ENCODE results near the gene TXNRD2.

Gene TXNRD2

GRCh38 chr22:19941365-19942082 is at the start of gene TXNRD2, which contains the start of gene COMT:
TSS of gene TXNRD2 (minus strand) at chr22:19941818. CDS start at chr22:19941803, 15 bp downstream.
TSS of gene COMT (plus strand) at chr22:19941772. CDS start at chr22:19962527, 20,755 bp downstream.
- DNase-seq (ENCODE audit: low read depth in 2 of 2) = peak; percentile 67

DNA sequence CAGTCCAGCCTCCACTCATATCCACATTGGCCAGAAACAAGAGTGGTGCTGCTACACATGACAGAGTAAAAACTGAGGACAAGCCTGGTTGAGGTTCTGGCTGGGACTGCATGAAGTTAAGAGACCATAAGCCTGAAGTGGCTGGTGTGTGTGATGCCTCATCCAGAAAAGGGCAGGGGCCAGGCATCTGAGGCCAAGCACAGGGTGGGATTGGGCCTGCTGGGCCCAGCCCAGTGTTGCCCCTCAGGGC is 49.7 kb upstream of the TXNRD2 start:
- no peak for DNase-seq (ENCODE audit: low read depth in 2 of 2)

DNA sequence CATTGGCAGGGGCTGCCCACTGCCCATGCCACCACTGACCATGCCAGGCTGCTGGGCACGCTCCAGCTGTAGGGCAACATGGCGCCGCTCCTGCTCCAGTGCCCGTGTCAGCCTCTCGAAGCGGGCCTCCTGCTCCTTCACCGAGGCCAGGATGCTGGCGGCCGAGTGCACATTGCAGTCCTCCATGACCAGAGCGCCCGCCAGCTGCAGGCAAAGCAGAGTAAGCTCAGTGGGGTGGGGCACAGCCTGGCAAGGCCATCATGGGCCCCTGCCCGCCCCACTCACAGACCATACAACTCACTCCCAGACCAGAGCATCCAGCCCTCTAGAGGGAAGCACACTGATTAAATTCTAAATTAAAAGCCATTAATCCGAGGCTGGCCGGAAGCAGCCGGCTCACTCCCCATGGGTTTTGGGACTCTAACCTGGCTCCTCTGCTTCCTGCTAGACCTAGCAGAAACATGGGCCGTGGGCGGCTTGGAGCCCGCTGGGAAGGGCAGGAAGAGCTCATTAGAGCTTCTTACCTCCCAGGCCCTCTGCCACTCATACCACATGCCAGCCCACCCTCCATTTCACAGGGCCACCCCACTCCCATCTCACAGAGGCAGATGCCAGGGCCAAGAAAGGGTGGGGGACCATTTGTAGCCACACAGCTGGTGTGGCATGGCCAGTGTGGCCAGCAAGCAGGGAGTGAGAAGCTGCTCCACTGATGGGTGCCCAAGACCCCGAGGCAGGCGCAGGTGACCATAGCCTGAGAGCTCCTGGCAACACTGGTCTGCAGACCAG is 49.2 kb upstream of the TXNRD2 start:
- no peak for DNase-seq (ENCODE audit: low read depth in 2 of 2)

- no peak for DNase-seq (ENCODE audit: low read depth in 2 of 2)
These were observed 48.6 kb upstream of the TXNRD2 start for GRCh38 chr22:19990188-19990587.

DNA sequence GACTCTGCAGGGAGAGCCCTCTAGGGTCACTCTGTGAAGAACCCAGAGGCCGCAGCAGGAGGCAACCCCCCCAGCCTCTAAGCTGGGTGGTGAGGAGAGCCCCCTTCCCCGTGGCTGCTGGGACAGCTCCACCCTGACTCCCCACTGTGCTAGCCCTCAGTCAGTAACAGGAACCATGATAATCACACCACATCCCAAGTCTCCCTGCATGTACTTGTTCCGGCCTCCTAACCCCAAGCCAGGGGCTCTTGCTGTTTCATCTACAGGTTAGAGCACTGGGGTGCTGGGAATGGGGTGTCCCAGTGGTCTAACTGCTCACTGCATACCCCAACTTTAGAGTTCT is 48.1 kb upstream of the TXNRD2 start:
- no peak for DNase-seq (ENCODE audit: low read depth in 2 of 2)

DNA sequence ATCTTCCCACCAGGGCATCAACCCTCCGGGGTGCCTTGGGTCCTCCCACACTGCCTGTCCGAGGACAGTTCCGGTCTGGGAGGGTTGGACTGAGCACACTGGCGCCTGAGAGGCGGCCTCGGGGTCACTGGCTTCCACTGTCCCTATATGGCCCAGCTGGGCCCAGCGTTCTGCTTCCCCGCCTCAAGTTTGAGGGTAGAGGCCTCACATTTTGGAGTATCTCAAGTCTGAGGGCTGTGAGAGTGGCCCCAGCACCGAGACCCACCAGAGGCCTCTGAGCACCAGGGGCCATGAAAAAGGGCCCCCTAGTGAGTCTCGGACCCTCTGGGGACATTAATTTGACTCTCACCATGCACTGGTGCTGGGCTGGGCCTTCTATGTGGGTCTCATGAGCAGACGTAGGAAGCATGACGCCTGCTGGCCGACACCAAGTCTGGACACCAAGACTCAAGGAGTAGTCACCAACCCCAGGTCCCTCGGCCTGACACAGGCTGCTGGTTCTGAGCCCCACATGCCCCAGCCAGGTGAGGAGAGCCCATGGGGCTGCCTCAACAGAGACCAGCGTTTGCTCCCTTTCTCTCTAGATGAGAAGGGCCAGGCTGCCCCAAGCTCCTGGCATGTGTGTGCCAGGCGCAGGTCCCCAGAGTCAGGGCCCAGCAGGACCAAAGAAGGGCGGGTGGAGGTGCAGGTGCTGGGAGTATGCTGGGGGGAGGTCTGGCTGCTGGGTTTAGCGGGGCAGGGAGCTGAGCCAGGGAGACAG is 47.5 kb upstream of the TXNRD2 start:
- DNase-seq (ENCODE audit: low read depth in 2 of 2) = no peak

DNA sequence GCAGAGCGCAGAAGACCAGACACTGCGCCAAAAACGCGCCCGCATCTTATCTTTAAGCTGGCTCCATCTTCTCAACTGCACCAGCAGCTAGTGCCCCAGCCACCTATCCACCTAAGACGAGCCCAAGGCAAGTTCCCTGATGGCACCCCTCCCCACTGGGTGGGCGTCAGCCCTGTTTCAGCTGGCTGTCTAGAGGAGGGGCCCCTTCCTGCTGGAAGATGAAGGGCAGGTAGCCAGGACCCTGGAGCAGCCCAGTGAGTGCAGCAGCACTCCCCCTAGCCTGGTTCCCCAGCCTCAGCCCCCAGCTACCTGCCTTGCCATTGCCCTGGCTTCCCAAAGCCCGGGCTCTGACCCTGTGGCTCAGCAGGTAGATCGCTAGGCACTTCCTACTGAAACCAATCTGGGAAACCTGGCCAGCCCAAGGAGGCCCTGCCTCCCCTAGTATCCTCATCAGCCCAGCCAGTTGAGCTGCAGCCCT is 46.8 kb upstream of the TXNRD2 start:
- no peak for DNase-seq (ENCODE audit: low read depth in 2 of 2)

DNA sequence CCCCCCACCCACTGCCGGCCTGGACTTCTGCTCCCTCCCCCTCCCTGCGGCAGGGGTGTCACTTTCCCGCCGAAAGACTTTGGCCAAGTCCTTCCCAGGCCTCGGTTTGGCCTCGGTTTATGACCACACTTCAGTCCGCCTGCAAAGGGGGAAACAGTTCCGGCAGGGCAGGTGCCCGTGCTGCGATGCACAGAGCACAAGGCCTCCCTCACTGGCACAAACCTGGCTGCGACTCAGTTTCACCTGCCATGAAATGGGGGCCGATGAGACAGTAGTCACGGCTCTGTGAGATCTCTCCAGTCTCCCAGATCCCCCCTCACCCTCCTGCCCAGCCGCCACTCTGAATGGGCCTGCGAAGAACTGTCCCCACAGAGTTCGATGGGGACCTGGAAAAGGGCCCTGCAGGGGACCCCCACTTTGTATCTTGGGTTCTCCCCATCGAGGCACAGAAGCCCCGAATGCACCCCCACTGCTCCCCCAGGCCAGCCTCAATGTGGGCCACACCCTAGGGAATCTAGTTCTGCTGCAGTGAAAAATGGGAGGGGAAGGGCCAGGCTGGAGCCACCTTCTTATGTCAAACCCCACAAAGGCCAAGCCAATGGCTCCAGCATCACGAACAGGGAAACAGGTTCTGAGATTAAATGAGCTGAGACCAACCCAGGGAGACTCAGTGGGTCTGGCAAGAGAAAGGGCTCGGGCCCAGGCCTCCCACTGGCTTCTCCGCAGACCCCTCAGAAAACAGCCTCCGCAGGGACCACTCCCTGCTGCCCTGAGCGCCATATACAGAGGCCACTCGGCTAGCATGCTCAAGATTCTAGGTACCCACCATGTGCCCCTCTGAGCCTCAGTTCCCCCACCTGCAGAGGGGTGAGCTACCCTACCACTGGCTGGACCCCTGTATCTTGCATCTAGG is 46.0 kb upstream of the TXNRD2 start:
- DNase-seq (ENCODE audit: low read depth in 2 of 2) = no peak

DNA sequence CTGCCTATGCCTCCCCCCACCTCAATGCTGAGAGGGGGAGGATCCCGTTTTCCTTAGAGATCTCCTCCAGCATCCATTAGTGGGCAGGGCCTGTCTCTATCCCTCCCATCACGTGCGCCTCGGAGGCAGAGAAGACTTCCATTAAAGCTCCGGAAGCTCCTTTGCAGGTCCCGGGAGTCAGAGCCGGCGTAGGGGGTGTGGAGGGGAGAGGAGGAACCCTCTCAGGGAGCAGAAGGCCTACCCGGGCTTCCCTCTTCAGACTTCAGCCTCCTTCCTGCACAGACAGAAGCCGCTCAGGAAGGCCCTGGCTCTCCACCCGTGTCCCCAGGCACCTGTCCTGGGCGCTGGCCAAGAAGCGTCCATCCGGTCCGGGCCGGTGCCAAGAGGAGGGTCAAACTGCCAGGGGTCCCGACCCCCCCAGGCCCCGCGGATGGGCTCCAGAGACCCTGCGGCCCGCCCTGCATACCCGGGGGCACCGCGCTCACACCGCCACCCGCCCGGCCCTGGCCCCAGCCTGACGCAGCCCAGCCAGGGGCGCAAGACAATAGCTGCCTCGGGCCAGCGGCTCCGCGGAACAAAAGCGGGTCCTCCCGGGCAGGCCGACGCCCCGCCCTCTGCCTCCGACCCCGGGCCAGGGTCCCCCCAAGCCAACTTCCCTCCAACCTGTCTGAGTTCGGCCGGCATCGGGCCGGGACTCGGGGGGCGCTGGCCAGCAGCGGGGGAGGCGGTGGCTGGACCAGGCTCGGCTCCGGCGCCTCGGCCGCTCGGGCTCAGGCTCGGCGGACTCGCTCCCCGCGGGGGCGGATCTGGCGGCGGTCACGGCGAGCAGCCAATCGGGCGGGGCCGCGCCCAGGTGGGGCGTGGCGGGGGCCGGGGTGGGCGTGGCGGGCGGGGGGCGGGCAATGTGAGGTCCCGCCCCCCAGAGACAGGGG is 45.1 kb upstream of the TXNRD2 start:
- DNase-seq (ENCODE audit: low read depth in 2 of 2) = peak; percentile 55 to 63

GRCh38 chr22:19986011-19986409 is 44.4 kb upstream of the TXNRD2 start:
- no peak for DNase-seq (ENCODE audit: low read depth in 2 of 2)

- DNase-seq (ENCODE audit: low read depth in 2 of 2) = no peak
These were observed 43.5 kb upstream of the TXNRD2 start for GRCh38 chr22:19984851-19985811.

DNA sequence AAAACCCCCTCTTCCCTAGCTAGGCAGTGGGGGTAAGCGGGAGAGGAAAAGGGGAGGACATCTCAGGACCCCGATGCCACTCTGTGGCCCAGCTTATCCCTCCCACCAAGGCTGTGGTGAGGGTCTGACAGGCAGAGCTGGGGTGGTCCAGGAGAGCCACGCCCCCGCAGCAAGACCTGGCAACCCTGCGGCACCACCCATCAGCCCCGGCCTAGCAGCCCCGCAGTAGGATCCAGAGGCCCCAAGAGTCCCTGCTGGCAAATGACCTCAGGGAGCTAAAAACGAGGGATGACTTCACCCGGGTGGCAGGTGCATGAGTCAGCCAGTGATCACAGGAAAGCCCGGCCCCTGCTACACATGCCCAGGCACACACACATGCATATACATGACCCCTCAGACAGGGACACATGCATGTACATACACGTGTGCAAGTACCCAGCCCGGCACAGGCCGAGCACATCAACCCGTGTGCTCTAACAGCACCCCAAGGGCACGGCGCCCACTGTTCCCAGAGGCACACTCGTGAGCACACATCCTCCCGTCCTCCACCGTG is 42.7 kb upstream of the TXNRD2 start:
- DNase-seq (ENCODE audit: low read depth in 2 of 2) = no peak

DNA sequence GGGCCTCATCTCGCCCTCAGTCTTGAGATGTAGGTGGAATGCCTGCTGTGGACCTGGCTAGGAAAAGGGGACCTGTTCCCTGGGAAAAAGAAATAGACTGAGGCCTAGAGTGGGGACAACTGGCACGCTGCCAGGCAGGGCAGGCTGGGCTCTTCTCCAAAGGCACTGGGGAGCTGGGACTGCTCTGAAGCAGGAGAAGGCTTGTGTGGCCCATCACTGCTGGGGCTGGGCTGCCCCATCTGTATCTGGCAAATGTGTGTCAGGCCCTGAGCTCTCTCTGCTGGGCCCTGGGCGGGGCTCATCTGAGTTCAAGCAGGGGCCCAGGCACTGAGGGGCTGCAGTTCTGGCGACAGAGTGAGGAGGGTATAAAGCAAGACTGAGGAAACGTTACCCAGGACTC is 42.1 kb upstream of the TXNRD2 start:
- DNase-seq (ENCODE audit: low read depth in 2 of 2) = no peak

DNA sequence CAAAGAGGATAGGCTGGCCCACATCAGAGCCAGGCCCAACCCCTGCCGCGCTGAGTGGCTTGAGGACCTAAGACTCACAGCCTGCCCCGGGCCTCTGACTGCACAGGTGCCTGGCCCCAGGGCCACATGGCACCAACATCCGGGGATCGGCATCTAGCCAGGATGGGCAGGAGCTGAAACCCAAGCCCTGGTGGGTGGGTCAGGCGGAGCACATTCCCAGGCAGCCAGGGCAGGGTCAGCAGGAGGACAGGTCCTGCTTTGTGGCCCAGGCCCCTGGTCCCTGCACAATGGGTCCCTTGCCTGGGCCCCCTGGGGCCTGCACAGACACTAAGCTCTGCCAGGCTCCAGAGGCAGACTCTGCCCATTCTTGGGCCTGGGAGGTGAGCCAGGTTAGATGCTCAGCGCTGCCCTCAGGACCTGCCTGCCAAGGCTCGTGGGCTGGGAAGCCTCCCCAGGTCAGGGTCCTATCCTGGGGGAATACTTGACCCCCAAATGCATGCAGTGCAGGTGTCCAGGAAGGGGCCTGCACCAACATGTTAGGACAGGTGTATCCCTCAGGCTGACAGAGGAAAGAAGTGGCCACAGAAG is 41.5 kb upstream of the TXNRD2 start:
- no peak for DNase-seq (ENCODE audit: low read depth in 2 of 2)

DNA sequence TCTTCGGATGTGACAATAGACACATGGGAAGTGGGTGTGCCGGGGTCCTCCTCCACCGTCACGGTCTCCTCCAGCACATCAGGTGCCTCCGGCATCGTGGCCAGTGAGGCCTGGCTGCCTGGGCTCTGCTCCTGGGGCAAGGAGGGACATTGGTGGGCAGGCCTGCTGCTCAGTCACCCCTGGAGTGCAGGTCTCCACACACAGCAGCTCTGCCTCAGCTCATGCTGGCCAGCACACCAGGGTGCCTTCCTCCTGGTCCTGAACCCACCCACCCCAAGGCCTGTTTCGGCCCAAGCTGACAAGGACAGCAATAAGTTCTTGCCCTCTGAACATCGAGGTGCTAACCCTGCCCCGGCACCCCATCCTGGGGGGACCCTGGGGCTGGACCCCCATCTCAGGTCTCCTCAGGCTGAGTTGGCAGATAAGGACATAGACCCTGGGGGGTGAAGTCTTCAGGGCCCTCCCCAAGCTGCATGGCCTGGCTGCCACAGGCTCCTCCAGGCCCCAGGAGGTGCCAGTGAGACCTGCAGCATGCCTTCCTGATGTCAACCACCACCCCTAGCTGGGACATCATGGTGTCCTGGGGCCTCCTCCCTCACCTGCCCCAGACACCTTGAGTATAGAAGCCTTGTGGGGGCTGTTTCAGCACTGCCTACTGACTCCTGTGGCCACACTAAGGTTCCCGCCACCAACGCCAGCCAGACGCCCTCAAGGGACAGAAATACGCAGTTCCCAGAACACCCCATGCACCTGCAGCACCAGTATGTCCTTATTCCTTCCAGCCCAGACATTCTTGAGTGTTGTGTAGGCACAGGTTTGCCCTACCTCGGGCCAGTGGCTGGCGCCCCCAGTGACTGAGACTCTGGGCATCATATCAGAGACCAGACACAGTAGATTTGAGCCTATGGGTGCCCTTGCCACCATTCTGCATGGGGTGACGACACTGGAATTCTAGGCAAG is 40.6 kb upstream of the TXNRD2 start:
- DNase-seq (ENCODE audit: low read depth in 2 of 2) = no peak

DNA sequence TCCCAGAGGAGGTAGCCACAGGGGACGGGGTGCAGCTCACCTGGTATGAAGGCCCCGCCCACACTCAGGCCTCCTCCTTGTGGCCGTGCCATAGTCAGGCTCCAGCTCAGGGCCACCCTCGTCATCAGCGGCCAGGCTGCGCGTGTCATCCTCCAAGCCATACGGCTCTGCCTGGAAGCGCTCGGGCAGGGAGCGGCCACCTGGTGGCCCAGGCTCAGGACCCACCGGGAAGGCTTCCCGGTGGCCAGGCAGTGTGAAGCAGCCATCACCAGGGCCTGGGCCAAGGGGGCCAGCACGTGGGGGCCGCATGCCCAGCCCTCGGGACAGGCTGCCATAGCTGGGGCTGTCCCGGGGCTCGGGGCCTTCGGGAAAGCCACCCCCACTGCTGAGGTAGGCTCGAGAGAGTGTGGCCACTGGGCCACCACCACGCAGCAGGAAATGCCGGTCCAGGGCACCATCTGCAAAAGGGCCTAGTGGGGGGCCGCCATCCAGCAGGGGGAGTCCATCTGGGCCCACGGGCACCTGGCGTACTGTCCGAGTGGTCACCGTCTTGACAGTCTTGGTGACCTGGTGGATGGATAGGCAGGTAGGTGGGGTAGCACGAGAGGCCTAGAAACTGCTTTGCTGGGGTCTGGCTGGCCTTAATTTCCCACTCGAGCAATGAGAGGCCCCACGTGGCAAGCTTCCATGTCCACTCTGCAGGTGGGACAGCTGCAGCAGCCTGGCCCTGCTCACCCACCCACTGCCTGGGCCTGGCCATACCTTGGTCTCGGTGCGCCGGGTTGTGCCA is 39.7 kb upstream of the TXNRD2 start:
- no peak for DNase-seq (ENCODE audit: low read depth in 2 of 2)

DNA sequence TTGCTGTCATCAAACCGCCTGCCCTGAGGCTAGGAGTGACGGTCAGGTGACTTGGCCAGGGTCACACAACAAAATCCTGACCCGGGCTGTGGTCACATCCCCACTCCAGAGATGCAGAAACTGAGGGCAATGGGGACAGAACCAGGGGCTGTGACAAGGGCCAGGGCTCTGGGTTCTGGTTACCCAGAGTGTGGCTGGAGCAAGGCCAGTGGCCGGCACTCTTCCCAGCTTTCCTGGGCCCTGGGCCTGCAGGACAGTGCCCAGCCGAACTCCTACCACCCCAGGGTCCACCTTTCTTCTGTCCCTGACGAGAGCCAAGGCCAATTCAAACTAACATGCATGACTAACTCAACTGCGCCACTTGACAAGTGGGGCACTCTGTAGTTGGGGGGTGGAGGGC is 39.1 kb upstream of the TXNRD2 start:
- no peak for DNase-seq (ENCODE audit: low read depth in 2 of 2)

Measured in stimulated activated CD4-positive, alpha-beta T cell treated with anti-CD3 and anti-CD28 coated beads, Interleukin-4, amount 100 ng/mL, for 48 hours (primary cell).